CD4-positive, alpha-beta T cell treated with Interleukin-10 for 1 hour (primary cell): ENCODE measurements around the gene DTX1.

Source experiments
- DNase-seq: peaks from one replicate; pipeline ENCODE4 v3.0.0-alpha.2; 2020

DTX1 gene

GRCh38 chr12:113056631-113057488, at the start of gene DTX1:
TSS of gene DTX1 (plus strand) at chr12:113056730. CDS start at chr12:113058193, 1,463 bp downstream.
- peak; percentile 39 for DNase-seq

GRCh38 chr12:113007166-113007565, 49.4 kb upstream of the DTX1 start:
- DNase-seq: no peak

GRCh38 chr12:113010701-113011100, 45.8 kb upstream of the DTX1 start:
- DNase-seq: no peak

GRCh38 chr12:113014565-113014964, 42.0 kb upstream of the DTX1 start:
- no peak for DNase-seq

- no peak for DNase-seq
Measured at GRCh38 chr12:113016796-113017195, 39.7 kb upstream of the DTX1 start.

GRCh38 chr12:113019025-113019424, 37.5 kb upstream of the DTX1 start:
- DNase-seq: no peak

GRCh38 chr12:113021500-113021899, 35.0 kb upstream of the DTX1 start:
- DNase-seq: no peak

- DNase-seq: no peak
Measured at GRCh38 chr12:113022563-113023297, 33.8 kb upstream of the DTX1 start.

GRCh38 chr12:113027726-113028125, 28.8 kb upstream of the DTX1 start:
- DNase-seq: no peak

GRCh38 chr12:113030875-113031525, 25.5 kb upstream of the DTX1 start:
- DNase-seq: peak; percentile 50

GRCh38 chr12:113039911-113040445, 16.6 kb upstream of the DTX1 start:
- no peak for DNase-seq

GRCh38 chr12:113040722-113041171, 15.8 kb upstream of the DTX1 start:
- DNase-seq: no peak

GRCh38 chr12:113041560-113041959, 15.0 kb upstream of the DTX1 start:
- no peak for DNase-seq

GRCh38 chr12:113043240-113043639, 13.3 kb upstream of the DTX1 start:
- no peak for DNase-seq

GRCh38 chr12:113044516-113044915, 12.0 kb upstream of the DTX1 start:
- DNase-seq: no peak

GRCh38 chr12:113048716-113049127, 7.8 kb upstream of the DTX1 start:
- peak; percentile 81 for DNase-seq

- no peak for DNase-seq
Measured at GRCh38 chr12:113049976-113050742, 6.4 kb upstream of the DTX1 start.

GRCh38 chr12:113050795-113051194, 5.7 kb upstream of the DTX1 start:
- no peak for DNase-seq

- no peak for DNase-seq
Measured at GRCh38 chr12:113051759-113052158, 4.8 kb upstream of the DTX1 start.

GRCh38 chr12:113052326-113052725, 4.2 kb upstream of the DTX1 start:
- DNase-seq: no peak

GRCh38 chr12:113054948-113055486, 1.5 kb upstream of the DTX1 start:
- no peak for DNase-seq
